Epithelial cell of esophagus (primary cell): ENCODE data around the gene KCNC4.
A peak's percentile ranks its signal among the peaks of the same experiment; 100 is the strongest.

ENCODE experiments used
- DNase-seq: peaks from one replicate; pipeline ENCODE4 v3.0.0; 2010; ENCODE audit warnings: low read depth
- H3K4me3 ChIP-seq: 2 replicates; pipeline ENCODE4 v1.5.1; 2011; ENCODE audit warnings: mild to moderate bottlenecking, low read length, control low read depth
- TF ChIP-seq, protein P1 (sequence below): IDR thresholded peaks from 2 replicates; pipeline ENCODE4 v1.5.1; 2011; ENCODE audit warnings: low read depth, mild to moderate bottlenecking, low read length, control low read depth, inconsistent platforms; ENCODE audit not compliant: insufficient read depth; ENCODE audit errors: missing control alignments

KCNC4 gene

DNA sequence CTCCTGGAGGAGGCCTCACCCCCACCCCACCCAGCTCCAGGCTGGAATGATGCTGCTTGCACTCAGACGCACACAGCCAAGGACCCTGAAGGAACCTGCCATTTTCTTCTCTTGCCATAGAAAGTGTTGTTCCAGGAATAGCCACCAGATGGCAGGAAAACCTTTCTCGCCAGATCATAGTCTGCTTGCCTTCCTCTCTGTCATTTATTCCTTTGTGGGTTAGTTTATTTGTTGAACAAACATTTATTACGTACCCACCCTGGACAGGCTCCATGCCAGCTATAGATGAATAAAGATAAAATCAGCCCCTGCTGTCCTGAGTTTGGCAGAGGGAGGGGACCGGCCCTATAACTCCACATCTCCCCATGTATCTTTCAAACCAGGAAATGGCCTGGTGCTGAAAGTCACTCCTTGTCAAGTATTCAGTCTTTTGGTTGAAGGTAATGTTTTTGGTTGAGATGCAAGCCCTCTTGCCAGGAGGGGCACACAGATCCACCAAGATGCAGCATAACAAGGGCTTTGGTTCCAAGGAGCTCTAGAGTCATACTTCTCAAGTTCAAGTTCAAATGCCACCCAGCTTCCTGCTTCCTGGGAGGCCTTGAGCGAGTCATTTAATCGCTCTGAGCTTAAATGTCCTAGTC is 7.0 kb upstream of the KCNC4 start:
- peak; percentile 66 for DNase-seq
- TF ChIP-seq, protein P1, sequence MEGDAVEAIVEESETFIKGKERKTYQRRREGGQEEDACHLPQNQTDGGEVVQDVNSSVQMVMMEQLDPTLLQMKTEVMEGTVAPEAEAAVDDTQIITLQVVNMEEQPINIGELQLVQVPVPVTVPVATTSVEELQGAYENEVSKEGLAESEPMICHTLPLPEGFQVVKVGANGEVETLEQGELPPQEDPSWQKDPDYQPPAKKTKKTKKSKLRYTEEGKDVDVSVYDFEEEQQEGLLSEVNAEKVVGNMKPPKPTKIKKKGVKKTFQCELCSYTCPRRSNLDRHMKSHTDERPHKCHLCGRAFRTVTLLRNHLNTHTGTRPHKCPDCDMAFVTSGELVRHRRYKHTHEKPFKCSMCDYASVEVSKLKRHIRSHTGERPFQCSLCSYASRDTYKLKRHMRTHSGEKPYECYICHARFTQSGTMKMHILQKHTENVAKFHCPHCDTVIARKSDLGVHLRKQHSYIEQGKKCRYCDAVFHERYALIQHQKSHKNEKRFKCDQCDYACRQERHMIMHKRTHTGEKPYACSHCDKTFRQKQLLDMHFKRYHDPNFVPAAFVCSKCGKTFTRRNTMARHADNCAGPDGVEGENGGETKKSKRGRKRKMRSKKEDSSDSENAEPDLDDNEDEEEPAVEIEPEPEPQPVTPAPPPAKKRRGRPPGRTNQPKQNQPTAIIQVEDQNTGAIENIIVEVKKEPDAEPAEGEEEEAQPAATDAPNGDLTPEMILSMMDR = peak; percentile 92
- no peak overlapping the region for H3K4me3 ChIP-seq

DNA sequence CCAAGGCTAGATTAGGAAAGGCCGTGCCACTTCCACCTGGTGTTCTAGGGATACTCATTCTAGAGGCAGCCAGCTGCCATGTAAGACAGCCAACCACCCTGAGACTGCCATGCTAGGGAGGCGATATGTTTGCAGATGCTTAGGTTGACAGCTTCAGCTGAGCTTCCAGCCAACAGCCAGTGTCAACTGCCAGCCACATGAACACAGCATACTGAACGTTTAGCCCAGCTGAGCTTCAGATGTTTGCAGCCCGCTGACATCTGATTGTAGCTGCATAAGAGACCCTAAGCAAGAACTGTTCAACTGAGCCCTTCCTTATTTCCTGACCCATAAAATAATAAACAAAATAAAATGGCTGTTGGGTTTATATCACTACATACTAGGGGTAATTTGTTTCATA is 5.0 kb upstream of the KCNC4 start:
- TF ChIP-seq, protein P1 = no peak
- DNase-seq = no peak
- H3K4me3 ChIP-seq = no peak overlapping the region

DNA sequence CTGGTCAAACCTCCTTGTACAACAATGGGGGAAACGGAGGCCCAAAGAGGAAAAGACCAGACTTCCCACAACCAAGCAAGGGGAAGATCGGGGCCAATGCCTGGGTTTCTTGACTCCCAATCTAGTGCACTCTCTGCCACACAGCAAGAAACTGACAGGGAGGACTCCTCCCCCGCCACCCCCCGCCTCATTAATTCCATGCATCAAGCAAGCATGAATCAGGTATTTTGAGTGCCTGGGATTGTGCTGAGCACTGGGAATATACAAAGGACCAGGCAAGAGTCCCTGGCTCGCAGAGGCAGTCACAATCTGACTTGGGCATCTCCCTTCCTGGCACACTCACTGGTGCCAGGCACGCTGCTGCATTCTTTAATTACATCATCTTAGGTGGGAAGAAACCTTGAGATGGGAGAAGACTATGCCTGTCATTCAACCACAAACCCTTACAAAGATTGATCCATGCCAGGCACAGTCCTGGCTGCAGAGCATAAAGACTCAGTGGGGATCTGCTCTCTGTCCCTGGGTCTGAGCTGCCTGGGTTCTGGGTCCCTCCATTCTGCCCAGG is 4.4 kb upstream of the KCNC4 start:
- DNase-seq = no peak
- TF ChIP-seq, protein P1 = no peak
- H3K4me3 ChIP-seq = no peak overlapping the region

DNA sequence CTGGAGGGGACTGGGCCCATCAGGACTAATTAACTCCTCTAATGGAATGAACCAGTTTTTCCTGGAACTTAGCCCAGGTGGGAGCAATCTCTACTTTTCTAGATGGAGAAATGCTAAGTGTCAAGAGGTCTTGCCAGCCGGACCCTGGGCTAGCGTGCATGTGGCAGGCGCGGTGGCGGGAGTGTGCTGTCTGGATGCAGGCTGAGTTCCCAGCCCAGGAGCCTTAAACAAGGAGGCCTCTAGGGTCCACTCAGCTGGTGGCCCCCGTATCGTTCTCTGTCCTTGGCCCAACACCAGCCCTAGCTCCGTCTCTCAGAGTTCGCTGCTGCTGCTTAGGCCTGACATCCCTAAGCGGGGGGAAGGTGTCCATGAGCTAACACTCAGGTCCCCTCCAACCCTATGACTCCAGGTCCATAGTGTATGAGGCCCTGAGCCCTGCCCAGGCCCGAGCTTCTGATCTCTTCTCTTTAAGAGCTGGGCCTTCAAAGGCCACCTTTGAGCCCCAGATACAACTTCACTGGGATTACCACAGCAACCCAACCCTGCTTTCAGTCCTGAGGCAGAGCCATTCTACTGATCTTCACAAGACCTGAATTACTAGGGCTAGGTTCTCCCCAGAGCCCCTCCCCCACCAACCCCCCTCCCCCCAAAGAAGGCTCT is 3.7 kb upstream of the KCNC4 start:
- DNase-seq = no peak
- no peak overlapping the region for H3K4me3 ChIP-seq
- TF ChIP-seq, protein P1 = no peak

DNA sequence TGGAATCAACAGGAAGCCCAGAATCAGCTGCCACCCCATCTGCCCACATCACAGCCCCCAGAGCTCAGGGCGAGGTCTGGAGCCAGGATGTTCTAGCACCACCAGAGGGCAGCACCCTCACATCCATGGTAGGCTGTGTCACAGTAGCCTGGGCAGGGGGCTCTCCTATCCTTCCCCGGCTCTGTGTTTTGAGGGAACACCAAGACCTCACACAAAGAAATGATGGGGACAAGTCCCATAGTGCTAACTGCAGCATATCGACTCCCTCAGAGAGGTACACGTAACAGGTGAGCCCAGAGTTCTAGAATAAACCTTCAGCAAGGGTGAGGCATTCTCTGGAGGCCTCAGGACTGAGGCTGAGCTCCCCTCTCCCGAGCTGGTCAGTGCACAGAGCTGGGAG is 2.3 kb upstream of the KCNC4 start:
- TF ChIP-seq, protein P1 = peak; percentile 92
- no peak overlapping the region for H3K4me3 ChIP-seq
- DNase-seq = peak; percentile 53

DNA sequence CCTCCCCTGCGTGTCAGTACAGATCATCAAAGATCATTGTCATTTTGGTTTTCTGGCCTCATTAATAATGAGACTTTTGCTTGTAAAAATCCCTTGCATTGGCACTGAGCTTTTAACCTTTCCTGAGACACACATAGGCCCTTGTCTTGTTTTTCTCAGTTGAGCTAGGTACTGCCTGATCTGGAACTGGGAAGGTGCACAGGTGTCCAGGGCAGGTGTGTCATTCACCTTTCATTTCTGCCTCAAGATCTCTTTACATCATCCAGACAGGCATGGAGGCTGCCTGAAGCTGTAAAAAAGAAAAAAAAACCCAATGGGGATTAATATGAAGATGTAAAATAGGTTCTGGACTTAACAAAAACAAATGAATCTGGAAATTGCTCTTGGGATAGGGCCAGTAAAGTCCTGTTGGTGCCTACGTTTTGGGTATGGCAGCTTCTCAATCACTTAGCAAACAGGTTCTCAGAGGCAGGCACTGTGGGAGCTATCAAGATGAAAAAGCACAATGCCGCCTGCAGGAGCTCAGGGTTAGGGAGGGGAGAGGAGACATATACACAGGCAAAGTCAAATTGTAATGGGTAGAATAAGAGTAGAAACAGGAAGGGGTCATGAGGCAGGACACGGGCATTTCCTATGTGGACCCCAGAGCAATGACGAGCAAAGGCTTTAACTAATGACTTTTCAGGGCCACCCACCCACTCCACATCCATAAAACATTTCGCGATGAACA is 1.0 kb upstream of the KCNC4 start:
- no peak for DNase-seq
- no peak overlapping the region for H3K4me3 ChIP-seq
- TF ChIP-seq, protein P1 = no peak
